Lower leg skin (tissue), 4 donors: ENCODE data around the gene TMEM176A. TPM values are rescaled to one million over a fixed set of nuclear protein-coding genes. Genes with fewer than 3 reads are reported as not detected.

Source experiments
- DNase-seq, 2 donors: peaks; one replicate each; pipeline ENCODE4 v3.0.0-alpha.2; 2019; ENCODE audit warnings: low spot score in 2 of 2
- H3K4me3 ChIP-seq: fragments of 200-600 bp; sonication (generic); 2 replicates; pipeline ENCODE4 v1.5.1; 2017; ENCODE audit warnings: mild to moderate bottlenecking, low read depth; ENCODE audit not compliant: poor library complexity, severe bottlenecking
- POLR2A ChIP-seq, 2 donors: fragments of 450-650 bp; IDR thresholded peaks; one replicate each; pipeline ENCODE4 v1.6.1; 2016 to 2017; ENCODE audit warnings: antibody characterized with exemption in 2 of 2, mild to moderate bottlenecking in 1 of 2, moderate library complexity in 1 of 2
- WGBS, 2 donors: methylation state at CpG; one replicate each; pipeline ENCODE4 v1.1.5; 2018; 5-methylcytosine and 5-hydroxymethylcytosine counted together
- intact Hi-C: fragments of 100-400 bp; cut with DNase I; formaldehyde crosslinking; loops from one replicate; pipeline ENCODE4 v1.15.0; 2023; ENCODE audit warnings: low total_unique reads
- total RNA-seq, 4 donors: library from RNA; depleted of rRNA; stranded (reverse); fragments of >200 nt; gene quantifications; one replicate each; pipeline ENCODE4 v1.1.0, GENCODE V29; 2016
- TF ChIP-seq, protein P1 (sequence below), 3 donors: fragments of 450-650 bp; IDR thresholded peaks; one replicate each; pipeline ENCODE4 v1.5.1; 2016; ENCODE audit warnings: antibody characterized with exemption in 3 of 3, mild to moderate bottlenecking in 3 of 3, moderate library complexity in 2 of 3

The TMEM176A gene
- total RNA-seq, 4 donors from 2014 or later: 4.8 to 10.2 (median 9.5) TPM

- no peak for TF ChIP-seq POLR2A (IDR thresholded peaks at IDR 0.05)
- TF ChIP-seq, protein P1, sequence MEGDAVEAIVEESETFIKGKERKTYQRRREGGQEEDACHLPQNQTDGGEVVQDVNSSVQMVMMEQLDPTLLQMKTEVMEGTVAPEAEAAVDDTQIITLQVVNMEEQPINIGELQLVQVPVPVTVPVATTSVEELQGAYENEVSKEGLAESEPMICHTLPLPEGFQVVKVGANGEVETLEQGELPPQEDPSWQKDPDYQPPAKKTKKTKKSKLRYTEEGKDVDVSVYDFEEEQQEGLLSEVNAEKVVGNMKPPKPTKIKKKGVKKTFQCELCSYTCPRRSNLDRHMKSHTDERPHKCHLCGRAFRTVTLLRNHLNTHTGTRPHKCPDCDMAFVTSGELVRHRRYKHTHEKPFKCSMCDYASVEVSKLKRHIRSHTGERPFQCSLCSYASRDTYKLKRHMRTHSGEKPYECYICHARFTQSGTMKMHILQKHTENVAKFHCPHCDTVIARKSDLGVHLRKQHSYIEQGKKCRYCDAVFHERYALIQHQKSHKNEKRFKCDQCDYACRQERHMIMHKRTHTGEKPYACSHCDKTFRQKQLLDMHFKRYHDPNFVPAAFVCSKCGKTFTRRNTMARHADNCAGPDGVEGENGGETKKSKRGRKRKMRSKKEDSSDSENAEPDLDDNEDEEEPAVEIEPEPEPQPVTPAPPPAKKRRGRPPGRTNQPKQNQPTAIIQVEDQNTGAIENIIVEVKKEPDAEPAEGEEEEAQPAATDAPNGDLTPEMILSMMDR (IDR thresholded peaks at IDR 0.05): no peak
- no peak overlapping the region for H3K4me3 ChIP-seq
- peak in 1 of 2 donors; percentile 58 for DNase-seq
- WGBS, 2 donors: 46 to 58% methylated on average over 8 of the region's 8 CpGs
- intact Hi-C loops: no loop called here
Measured at GRCh38 chr7:150778014-150778737, 22.4 kb upstream of the TMEM176A start.

DNA sequence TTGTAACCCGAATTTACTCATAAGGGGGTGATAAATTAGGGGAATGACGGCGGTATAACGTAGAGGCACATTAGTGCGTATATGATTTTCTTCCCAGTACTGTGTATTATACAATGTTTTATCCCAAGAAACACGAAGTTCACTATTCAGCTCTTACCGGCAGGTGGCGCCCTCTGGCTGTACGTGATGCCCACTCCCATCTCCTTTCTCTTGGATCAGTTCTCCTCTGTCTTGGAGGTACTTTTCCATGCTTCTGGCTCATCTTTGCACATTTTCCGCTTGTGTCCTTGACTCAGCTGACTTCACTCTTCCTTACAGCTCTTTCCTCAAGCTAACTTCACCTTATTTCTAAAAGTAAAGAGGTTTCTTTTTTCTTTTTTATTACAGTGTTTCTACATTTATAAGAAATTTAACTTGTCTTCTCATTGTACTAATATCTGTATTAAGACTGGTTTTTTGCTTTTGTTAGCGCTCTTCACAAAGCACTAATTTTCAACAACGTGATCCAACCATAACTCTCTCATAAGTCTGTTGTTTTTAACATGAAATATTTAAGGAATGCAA, 21.7 kb upstream of the TMEM176A start:
- intact Hi-C loops: no loop called here
- WGBS, 2 donors: 7 to 8% methylated on average over 12 of the region's 12 CpGs
- peak; percentile 81 to 97 for DNase-seq
- no peak overlapping the region for H3K4me3 ChIP-seq
- no peak for TF ChIP-seq POLR2A (IDR thresholded peaks at IDR 0.05)
- TF ChIP-seq, protein P1 (IDR thresholded peaks at IDR 0.05): no peak

- 60 to 82% methylated on average over 3 of the region's 3 CpGs for WGBS, 2 donors
- DNase-seq: no peak
- H3K4me3 ChIP-seq: no peak overlapping the region
- intact Hi-C loops: no loop called here
- TF ChIP-seq, protein P1 (IDR thresholded peaks at IDR 0.05): no peak
- TF ChIP-seq POLR2A (IDR thresholded peaks at IDR 0.05): no peak
Measured at GRCh38 chr7:150780292-150780691, 20.3 kb upstream of the TMEM176A start.

GRCh38 chr7:150781103-150781502, 19.5 kb upstream of the TMEM176A start:
- 32 to 37% methylated on average over 3 of the region's 3 CpGs for WGBS, 2 donors
- intact Hi-C loops: no loop called here
- TF ChIP-seq, protein P1 (IDR thresholded peaks at IDR 0.05): no peak
- TF ChIP-seq POLR2A (IDR thresholded peaks at IDR 0.05): no peak
- H3K4me3 ChIP-seq: no peak overlapping the region
- no peak for DNase-seq

- 88 to 95% methylated on average over 2 of the region's 2 CpGs for WGBS, 2 donors
- intact Hi-C loops: no loop called here
- no peak overlapping the region for H3K4me3 ChIP-seq
- DNase-seq: peak in 1 of 2 donors; percentile 52
- TF ChIP-seq, protein P1 (IDR thresholded peaks at IDR 0.05): no peak
- TF ChIP-seq POLR2A (IDR thresholded peaks at IDR 0.05): no peak
Measured at GRCh38 chr7:150781961-150782360, 18.6 kb upstream of the TMEM176A start.
